Measurements from ENCODE around the gene ANGPTL4. TPM values are rescaled to one million over a fixed set of nuclear protein-coding genes. Genes with fewer than 3 reads are reported as not detected.

Gene ANGPTL4
- polyA plus RNA-seq, 1 donor from 2014 or later = not detected

- H3K9me2 ChIP-seq (ENCODE audit: insufficient read depth, low read length) = no peaks in the 10 kb centered on the region
- H4K20me1 ChIP-seq (ENCODE audit: insufficient read depth) = no peaks in the 10 kb centered on the region
- H2AFZ ChIP-seq (ENCODE audit: low read depth, low read length) = no peak overlapping the region
- peaks cover 57% of the 10 kb centered on the region for H3K27me3 ChIP-seq (ENCODE audit: insufficient read depth, low read depth, low read length)
- H3K9ac ChIP-seq (ENCODE audit: low read length) = no peak overlapping the region
- H3K27ac ChIP-seq (ENCODE audit: low read length) = no peak overlapping the region
- H3K4me3 ChIP-seq (ENCODE audit: low read length) = no peak overlapping the region
- H3F3A ChIP-seq (ENCODE audit: insufficient read depth, low read length, poor library complexity, severe bottlenecking) = no peaks in the 10 kb centered on the region
- H3K9me3 ChIP-seq (ENCODE audit: low read length) = no peaks in the 10 kb centered on the region
- TF ChIP-seq RAD21 (conservative IDR thresholded peaks at IDR 0.05) = no peak
- TF ChIP-seq EP300 (conservative IDR thresholded peaks at IDR 0.05; ENCODE audit: poor library complexity, severe bottlenecking) = no peak
- no peak overlapping the region for H3K4me2 ChIP-seq (ENCODE audit: low read length)
- H3K79me2 ChIP-seq (replicated peaks; ENCODE audit: insufficient read depth, low read length) = no peaks in the 10 kb centered on the region
- no peaks in the 10 kb centered on the region for H3K36me3 ChIP-seq (ENCODE audit: insufficient read depth, low read length)
These were observed 27.3 kb upstream of the ANGPTL4 start for GRCh38 chr19:8336660-8337059.

GRCh38 chr19:8337728-8338127, 26.2 kb upstream of the ANGPTL4 start:
- H3K4me3 ChIP-seq (ENCODE audit: low read length) = no peak overlapping the region
- TF ChIP-seq MXI1 (conservative IDR thresholded peaks at IDR 0.05; ENCODE audit: poor library complexity, severe bottlenecking) = no peak
- no peak for TF ChIP-seq EZH2 (IDR thresholded peaks at IDR 0.05; ENCODE audit: borderline replicate concordance, insufficient read depth, low read length, poor library complexity, severe bottlenecking)
- TF ChIP-seq RAD21 (conservative IDR thresholded peaks at IDR 0.05) = no peak
- H3K79me2 ChIP-seq (replicated peaks; ENCODE audit: insufficient read depth, low read length) = no peaks in the 10 kb centered on the region
- H3K9me2 ChIP-seq (ENCODE audit: insufficient read depth, low read length) = no peaks in the 10 kb centered on the region
- no peaks in the 10 kb centered on the region for H3K9me3 ChIP-seq (ENCODE audit: low read length)
- H3K27me3 ChIP-seq (ENCODE audit: insufficient read depth, low read depth, low read length) = peaks cover 58% of the 10 kb centered on the region
- H3F3A ChIP-seq (ENCODE audit: insufficient read depth, low read length, poor library complexity, severe bottlenecking) = no peaks in the 10 kb centered on the region
- no peak overlapping the region for H3K4me2 ChIP-seq (ENCODE audit: low read length)
- no peaks in the 10 kb centered on the region for H3K36me3 ChIP-seq (ENCODE audit: insufficient read depth, low read length)
- H3K9ac ChIP-seq (ENCODE audit: low read length) = no peak overlapping the region
- no peak overlapping the region for H2AFZ ChIP-seq (ENCODE audit: low read depth, low read length)
- no peaks in the 10 kb centered on the region for H4K20me1 ChIP-seq (ENCODE audit: insufficient read depth)
- no peak overlapping the region for H3K27ac ChIP-seq (ENCODE audit: low read length)

DNA sequence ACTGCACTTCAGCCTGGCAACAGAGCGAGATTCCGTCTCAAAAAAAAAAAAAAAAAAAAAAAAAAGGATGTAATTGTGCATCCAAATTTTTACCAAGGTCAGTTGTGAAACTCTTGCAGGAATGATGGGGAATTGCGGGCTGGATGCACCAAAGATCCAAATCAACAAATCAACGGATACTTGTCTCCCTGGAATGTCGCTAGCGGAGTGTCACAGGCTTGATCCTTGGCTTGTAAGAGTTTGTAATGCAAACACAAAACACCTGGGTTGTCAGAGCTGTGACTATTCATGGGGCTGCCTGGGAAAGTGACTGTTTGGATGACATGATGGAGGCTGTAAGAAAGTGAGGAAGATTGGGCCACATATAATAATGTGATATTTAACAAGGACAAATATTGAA, 25.1 kb upstream of the ANGPTL4 start:
- H3K4me3 ChIP-seq (ENCODE audit: low read length) = no peak overlapping the region
- H3K36me3 ChIP-seq (ENCODE audit: insufficient read depth, low read length) = no peaks in the 10 kb centered on the region
- peaks cover 59% of the 10 kb centered on the region for H3K27me3 ChIP-seq (ENCODE audit: insufficient read depth, low read depth, low read length)
- no peak overlapping the region for H2AFZ ChIP-seq (ENCODE audit: low read depth, low read length)
- H3K9me3 ChIP-seq (ENCODE audit: low read length) = no peaks in the 10 kb centered on the region
- no peaks in the 10 kb centered on the region for H3K9me2 ChIP-seq (ENCODE audit: insufficient read depth, low read length)
- TF ChIP-seq, protein P1, sequence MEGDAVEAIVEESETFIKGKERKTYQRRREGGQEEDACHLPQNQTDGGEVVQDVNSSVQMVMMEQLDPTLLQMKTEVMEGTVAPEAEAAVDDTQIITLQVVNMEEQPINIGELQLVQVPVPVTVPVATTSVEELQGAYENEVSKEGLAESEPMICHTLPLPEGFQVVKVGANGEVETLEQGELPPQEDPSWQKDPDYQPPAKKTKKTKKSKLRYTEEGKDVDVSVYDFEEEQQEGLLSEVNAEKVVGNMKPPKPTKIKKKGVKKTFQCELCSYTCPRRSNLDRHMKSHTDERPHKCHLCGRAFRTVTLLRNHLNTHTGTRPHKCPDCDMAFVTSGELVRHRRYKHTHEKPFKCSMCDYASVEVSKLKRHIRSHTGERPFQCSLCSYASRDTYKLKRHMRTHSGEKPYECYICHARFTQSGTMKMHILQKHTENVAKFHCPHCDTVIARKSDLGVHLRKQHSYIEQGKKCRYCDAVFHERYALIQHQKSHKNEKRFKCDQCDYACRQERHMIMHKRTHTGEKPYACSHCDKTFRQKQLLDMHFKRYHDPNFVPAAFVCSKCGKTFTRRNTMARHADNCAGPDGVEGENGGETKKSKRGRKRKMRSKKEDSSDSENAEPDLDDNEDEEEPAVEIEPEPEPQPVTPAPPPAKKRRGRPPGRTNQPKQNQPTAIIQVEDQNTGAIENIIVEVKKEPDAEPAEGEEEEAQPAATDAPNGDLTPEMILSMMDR (IDR thresholded peaks at IDR 0.05; ENCODE audit: poor library complexity, severe bottlenecking) = no peak
- TF ChIP-seq MXI1 (conservative IDR thresholded peaks at IDR 0.05; ENCODE audit: poor library complexity, severe bottlenecking) = no peak
- no peaks in the 10 kb centered on the region for H4K20me1 ChIP-seq (ENCODE audit: insufficient read depth)
- no peak overlapping the region for H3K4me2 ChIP-seq (ENCODE audit: low read length)
- no peaks in the 10 kb centered on the region for H3F3A ChIP-seq (ENCODE audit: insufficient read depth, low read length, poor library complexity, severe bottlenecking)
- no peak overlapping the region for H3K27ac ChIP-seq (ENCODE audit: low read length)
- H3K79me2 ChIP-seq (replicated peaks; ENCODE audit: insufficient read depth, low read length) = no peaks in the 10 kb centered on the region
- H3K9ac ChIP-seq (ENCODE audit: low read length) = no peak overlapping the region

DNA sequence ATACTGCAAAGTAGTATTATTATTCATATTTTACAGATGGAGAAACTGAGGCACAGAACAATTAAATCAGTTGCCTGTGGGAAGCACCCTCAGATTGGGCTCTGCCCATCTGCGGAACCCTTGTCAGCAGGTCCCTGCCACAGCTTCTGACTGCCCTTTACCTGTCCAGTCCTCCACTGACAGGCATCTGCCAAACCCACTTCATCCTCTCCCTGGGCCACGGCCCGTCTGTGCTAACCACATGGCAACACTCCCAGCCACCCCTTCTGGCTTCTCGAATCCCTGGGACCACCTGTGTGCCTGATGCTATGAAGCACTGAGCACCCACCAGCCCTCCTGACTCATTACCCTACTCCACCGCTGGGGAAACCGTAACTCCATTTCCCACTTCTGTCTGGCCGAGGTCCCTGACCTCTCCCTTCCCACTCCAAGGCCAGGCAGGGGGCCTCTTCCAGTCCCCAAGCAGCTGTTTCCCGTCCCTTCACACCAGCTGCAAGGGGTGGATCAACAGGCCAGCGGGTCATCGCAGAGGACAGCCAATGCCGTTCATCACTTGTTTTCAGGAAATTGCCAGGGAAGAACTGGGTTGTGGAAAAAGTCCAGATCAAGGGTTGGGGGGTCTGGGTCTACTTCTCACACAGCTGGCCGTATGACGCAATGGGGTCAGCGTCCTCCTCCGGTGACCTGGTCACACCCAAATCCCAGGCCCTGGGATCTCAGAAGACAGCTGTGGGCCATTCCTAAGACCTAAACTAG, 23.4 kb upstream of the ANGPTL4 start:
- Histone ChIP-seq H3K27ac (ENCODE audit: low read length) (no peak overlapping the region), H3K79me2 (replicated peaks; ENCODE audit: insufficient read depth, low read length) (no peaks in the 10 kb centered on the region), H3K4me2 (ENCODE audit: low read length) (no peak overlapping the region), H3K36me3 (ENCODE audit: insufficient read depth, low read length) (no peaks in the 10 kb centered on the region), H3K9ac (ENCODE audit: low read length) (no peak overlapping the region), H3K27me3 (ENCODE audit: insufficient read depth, low read depth, low read length) (peaks cover 48% of the 10 kb centered on the region), H2AFZ (ENCODE audit: low read depth, low read length) (no peak overlapping the region), H3F3A (ENCODE audit: insufficient read depth, low read length, poor library complexity, severe bottlenecking) (no peaks in the 10 kb centered on the region), H3K9me2 (ENCODE audit: insufficient read depth, low read length) (no peaks in the 10 kb centered on the region), H4K20me1 (ENCODE audit: insufficient read depth) (no peaks in the 10 kb centered on the region), H3K9me3 (ENCODE audit: low read length) (no peaks in the 10 kb centered on the region), H3K4me3 (ENCODE audit: low read length) (no peak overlapping the region)
- TF ChIP-seq RAD21 (conservative IDR thresholded peaks at IDR 0.05) (no peak), POLR2AphosphoS5 (IDR thresholded peaks at IDR 0.05) (no peak), TAF1 (IDR thresholded peaks at IDR 0.05; ENCODE audit: low read depth) (no peak), SMC3 (conservative IDR thresholded peaks at IDR 0.05; ENCODE audit: poor library complexity) (no peak), EP300 (conservative IDR thresholded peaks at IDR 0.05; ENCODE audit: poor library complexity, severe bottlenecking) (no peak), REST (IDR thresholded peaks at IDR 0.05; ENCODE audit: borderline replicate concordance) (no peak), MXI1 (conservative IDR thresholded peaks at IDR 0.05; ENCODE audit: poor library complexity, severe bottlenecking) (no peak), EZH2 (IDR thresholded peaks at IDR 0.05; ENCODE audit: borderline replicate concordance, insufficient read depth, low read length, poor library complexity, severe bottlenecking) (no peak)
- TF ChIP-seq, protein P1 (IDR thresholded peaks at IDR 0.05; ENCODE audit: poor library complexity, severe bottlenecking) = no peak
